ENCODE data around the gene SELENOW. TPM values are rescaled to one million over a fixed set of nuclear protein-coding genes. Genes with fewer than 3 reads are reported as not detected.
"Not testable (repeated sequence)": the region's sequence is repeated elsewhere in the genome, so short reads cannot be mapped to it uniquely, and the experiment has no call there.

The SELENOW gene
- total RNA-seq, 1 donor from 2014 or later, result 232 TPM

- DNase-seq (ENCODE audit: low spot score), result no peak
Observed at GRCh38 chr19:47781590-47782262, 3.2 kb downstream of the SELENOW start.

DNA sequence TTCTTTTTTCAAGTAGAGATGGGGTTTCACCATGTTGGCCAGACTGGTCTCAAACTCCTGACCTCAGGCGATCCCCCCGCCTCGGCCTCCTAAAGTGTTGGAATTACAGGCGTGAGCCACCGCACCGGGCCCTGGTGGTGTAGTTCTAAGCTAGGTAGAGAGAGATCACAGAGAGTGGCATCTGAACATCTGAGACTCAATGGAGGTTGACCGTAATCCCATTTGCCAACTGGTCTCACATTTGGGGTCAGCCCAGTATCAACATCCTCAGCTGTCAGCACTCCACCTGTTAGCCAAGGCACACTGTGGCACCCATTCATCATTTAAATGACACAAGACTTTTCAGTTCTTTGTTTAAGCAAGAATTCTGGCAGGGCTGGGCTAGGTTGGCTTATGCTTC, 8.1 kb downstream of the SELENOW start:
- DNase-seq (ENCODE audit: low spot score), result no peak

DNA sequence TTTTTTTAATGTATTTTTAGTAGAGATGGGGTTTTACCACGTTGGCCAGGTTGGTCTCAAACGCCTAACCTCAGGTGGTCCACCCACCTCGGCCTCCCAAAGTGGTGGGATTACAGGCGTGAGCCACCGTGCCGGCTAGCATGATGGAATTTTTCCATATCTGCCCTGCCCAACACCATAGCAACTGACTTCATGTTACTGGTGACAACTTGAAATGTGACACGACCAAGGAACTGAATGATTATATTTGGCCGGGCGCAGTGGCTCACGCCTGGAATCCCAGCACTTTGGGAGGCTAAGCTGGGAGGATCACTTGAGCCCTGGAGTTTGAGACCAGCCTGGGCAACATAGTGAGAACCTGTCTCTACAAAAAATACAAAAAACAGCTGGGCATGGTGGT, 8.8 kb downstream of the SELENOW start:
- DNase-seq (ENCODE audit: low spot score), result not testable (repeated sequence)

DNA sequence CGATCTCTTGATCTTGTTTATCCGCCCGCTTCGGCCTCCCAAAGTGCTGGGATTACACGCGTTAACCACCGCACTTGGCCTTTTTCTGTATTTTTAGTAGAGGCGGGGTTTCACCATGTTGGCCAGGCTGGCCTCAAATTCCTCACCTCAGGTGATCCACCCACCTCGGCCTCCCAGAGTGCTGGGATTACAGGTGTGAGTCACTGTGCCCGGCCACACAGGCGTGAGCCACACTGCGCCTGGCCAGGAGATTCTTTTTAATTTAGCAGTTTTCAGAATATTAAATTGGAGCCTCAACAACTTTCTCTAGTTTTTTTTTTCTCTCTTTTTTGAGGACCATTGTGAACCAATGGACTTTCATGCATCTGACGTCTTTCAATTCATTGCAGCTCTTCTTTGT, 11.3 kb downstream of the SELENOW start:
- not testable (repeated sequence) for DNase-seq (ENCODE audit: low spot score)

DNA sequence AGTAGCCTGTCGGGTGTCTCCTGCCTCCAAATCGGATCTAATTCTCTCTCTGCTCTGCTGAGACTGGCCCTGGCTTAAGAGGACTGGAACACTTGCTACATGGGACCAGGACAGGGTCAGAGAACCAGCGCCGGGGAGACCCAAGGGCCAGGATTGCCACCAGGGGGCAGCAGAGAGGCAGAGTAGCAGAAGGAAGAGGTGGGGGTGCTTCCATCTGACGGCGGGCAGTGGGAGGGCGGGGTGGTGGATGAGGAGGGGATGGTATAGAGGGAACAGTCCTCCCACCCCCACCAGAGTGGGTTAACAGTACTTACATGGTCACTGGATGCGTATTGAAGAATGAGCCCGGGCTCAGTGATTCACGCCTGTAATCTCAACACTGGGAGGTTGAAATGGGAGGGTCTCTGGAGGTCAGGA, 11.9 kb downstream of the SELENOW start:
- DNase-seq (ENCODE audit: low spot score), result peak; percentile 93

- DNase-seq (ENCODE audit: low spot score), result no peak
Observed at GRCh38 chr19:47792616-47793015, 14.1 kb downstream of the SELENOW start.

DNA sequence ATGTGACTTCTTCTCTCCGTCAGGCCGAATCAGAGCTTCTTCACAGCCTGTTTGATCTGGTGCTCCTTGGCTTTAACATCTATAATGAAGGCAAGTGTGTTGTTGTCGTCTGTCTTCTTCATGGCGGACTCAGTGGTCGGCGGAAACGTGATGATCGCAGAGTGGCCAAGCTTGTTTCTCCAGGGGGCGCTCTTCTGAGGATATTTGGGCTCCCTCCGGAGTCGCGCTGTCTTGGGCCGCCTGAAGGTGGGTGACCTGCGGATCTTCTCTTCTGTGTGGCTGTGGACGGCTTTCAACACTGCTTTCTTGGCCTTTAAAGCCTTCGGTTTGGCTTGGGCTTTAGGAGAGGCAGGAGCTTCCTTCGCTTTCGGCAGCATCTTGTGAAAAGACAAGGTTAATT, 16.0 kb downstream of the SELENOW start:
- no peak for DNase-seq (ENCODE audit: low spot score)

DNA sequence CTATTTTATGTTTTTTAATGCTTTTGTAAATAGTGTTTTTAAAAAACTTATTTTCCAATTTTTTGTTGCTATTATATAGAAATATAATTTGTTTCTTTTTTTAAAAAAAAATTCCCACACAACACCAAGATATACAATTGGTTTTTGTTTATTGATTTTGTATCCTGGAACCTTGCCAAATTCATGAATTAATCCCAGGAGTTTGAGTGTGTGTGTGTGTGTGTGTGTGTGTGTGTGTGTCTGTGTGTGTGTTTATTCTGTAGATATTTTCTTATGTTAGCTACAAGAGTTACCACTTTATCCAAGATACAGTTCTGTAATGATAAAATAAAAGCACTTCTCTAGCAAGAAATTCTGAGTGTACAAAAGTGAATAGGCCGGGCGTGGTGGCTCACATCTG, 18.3 kb downstream of the SELENOW start:
- no peak for DNase-seq (ENCODE audit: low spot score)

DNA sequence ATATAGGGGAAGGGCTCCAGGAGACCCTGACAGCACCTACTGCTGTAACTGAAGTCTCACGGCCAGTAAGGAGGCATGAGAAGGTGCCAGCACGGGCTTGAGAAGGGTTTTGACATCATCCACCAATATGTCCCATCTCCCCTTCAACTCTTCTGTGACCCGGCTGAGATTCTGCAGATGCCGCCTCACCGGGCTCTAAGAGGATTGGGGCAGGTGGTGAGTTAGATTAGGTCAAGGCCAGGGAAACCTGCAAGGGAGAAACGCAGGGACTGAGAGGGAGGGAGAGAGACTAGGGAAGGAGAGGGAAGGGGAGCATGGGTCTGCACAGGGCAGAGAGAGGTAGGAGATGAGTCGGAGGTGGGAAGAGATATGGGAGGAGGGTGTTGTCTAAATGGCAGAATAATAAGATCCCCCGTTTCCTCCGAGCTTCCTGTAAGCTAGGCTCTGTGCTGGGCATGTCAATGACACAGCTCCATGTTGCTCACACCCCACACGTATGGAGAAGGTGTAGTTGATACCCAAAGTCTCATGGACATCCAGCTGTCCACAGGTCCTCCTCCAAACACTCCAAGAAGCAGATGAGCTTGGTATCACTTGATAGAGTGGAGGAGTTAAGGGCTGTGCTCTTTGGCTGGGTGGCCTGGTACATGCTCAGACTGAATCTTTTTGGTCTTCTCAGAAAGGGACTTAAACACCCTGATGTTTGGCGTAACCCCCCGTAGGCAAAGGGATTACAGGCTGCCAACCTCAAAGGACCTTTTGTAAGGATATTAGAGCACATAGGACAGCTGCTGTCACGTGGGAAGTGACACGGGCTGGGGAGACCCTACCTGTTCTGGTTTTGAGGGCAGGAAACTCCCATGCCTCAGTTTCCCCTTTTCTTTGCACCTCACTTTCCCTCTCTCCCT, 19.7 kb downstream of the SELENOW start:
- DNase-seq (ENCODE audit: low spot score), result no peak

DNA sequence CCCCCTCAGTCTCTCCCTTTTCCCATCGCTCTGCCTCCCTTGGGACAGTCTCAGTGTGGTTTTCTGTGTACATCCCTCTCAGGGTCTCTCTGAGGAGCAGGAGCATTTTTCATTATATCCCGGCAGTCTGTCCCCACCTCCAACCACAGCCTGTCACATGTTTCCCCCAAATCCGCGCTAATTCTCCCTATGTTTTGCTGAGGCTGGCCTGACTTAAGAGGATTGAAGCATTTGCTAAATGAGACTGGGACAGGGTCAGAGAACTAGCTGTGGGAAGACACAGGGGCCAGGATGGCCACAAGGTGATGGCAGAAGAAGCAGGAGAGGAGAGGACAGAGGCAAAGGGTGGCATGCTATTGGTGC, 20.4 kb downstream of the SELENOW start:
- no peak for DNase-seq (ENCODE audit: low spot score)

GRCh38 chr19:47801270-47801669, 22.8 kb downstream of the SELENOW start:
- no peak for DNase-seq (ENCODE audit: low spot score)

- DNase-seq (ENCODE audit: low spot score), result no peak
Observed at GRCh38 chr19:47802521-47803043, 24.1 kb downstream of the SELENOW start.

DNA sequence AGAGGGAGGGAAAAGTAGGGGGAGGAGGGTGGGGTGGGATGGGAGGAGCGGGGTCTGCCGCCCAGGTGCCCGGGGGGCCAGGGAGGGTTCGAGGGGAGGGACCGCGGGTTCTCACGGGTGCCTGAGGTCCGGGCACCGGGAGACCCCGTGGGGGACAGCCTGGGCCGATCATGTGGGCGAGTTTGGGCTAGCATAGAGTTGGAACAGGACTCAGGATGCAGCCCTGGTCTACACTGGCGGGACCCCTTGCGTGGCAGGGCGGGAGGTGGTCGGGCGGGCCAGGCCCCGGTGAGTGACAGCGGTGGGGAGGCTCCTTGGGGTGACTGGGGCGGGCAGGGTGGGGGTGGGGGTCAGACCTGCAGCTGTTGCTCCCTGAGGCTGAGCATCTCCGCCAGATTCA, 24.6 kb downstream of the SELENOW start:
- DNase-seq (ENCODE audit: low spot score), result not testable (repeated sequence)

DNA sequence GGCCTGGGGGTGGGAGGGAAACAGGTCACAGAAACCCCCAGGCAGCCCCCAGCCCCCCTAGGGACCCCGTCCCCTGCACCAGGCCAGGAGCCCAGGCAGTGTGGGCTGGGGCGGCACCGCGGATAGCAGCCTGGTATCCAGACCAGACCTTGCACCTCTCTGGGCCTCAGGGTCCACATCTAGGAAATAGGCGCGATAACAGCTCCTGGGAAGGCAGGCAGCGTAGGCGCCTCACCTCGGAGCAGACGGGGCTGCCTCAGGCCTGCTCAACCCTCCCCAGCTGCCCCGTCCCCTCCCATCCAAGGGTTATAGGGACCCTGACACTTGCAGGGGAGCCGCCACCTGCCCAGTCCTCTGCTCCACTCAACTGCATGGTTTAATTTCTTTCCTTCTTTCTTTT, 25.2 kb downstream of the SELENOW start:
- DNase-seq (ENCODE audit: low spot score), result not testable (repeated sequence)

DNA sequence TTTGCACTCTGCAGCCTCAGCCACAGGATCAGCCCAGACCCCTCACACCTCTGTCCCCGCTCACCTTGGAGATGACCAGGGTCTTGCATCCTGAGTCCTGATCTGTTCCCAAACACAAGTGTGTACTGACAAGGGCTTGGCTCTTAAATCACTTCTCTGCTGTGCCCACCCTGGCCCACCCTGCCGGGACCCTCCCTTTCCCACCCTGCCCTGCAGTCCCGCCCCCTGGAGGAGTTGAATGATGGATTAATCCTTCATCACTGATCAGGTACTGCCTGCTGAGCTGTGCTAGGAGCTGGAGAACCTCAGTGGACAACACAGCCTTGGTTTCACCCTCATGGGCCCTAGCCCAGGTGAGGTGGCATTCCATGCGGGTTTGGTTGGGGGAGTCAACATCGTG, 25.9 kb downstream of the SELENOW start, which contains the start of gene TPRX1:
TSS of gene TPRX1 (minus strand) at position 101 of the 400 bp plus-strand sequence. CDS start at position 89, 12 bp downstream.
- not testable (repeated sequence) for DNase-seq (ENCODE audit: low spot score)

DNA sequence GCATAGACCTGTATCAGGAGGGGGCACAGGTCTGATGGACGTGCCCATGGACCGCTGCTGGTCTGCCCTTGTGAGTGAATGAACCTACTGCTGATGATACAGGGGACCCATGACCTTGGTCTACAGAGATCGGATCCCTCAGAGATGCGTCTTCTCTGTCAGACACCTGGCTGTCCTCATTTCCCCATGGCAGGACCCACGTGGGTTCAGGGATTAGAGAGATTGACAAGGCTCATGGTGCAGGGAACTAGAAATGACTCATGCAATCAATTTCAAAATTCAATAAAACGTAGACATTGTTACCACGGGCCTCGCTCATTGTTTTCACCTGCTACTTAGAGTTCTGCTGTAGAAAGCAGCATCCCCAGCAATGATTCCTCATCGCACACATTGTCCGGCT, 26.8 kb downstream of the SELENOW start:
- no peak for DNase-seq (ENCODE audit: low spot score)

DNA sequence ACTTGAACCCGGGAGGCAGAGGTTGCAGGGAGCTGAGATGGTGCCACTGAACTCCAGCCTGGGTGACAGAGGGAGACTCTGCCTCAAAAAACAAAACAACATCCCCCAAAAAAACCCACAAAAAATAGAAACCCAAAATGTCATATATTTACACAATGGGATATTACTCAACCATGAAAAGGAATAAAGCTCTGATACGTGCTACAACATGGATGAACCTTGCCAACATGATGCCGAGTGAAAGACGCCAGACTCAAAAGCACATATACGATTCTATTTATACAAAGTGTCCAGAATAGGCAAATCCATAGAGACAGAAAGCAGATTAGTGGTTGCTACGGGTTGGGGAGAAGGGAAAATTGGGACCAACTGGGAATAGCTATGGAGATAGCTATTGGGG, 27.9 kb downstream of the SELENOW start:
- DNase-seq (ENCODE audit: low spot score), result no peak

DNA sequence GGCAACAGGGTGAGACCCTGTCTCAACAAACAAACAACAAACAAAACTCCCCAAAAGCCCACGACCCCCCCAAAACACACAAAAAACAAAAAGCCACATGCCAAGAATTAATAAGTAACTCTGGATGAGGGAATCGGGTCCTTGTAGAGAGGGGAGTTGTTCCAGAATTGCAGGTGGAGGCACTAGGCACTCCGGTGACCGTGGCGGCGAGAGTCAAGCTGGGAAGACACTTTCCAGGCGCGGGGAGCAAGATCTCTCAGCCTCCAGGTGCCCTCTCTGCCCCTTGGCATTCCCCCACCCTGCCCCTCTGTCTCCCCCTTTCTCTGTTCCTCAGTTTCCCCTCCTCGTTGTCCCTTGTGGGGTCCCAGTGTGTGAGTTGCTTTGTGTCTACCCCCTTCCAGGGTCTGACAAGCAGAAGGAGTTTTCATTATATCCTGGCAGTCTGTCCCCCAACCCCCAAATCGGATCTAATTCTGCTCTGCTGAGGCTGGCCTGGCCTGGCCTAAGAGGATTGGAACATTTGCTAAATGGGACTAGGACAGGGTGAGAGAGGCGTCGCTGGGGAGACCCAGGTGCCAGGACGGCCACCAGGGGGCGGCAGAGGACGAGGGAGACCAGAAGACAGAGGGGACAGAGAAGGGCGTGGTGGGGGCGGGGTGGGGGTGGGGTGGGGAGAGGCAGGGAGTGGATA, 34.9 kb downstream of the SELENOW start:
- no peak for DNase-seq (ENCODE audit: low spot score)

GRCh38 chr19:47813995-47814328, 35.5 kb downstream of the SELENOW start:
- no peak for DNase-seq (ENCODE audit: low spot score)

GRCh38 chr19:47816270-47816669, 37.8 kb downstream of the SELENOW start:
- DNase-seq (ENCODE audit: low spot score), result not testable (repeated sequence)

- not testable (repeated sequence) for DNase-seq (ENCODE audit: low spot score)
Observed at GRCh38 chr19:47818221-47818620, 39.7 kb downstream of the SELENOW start.

DNA sequence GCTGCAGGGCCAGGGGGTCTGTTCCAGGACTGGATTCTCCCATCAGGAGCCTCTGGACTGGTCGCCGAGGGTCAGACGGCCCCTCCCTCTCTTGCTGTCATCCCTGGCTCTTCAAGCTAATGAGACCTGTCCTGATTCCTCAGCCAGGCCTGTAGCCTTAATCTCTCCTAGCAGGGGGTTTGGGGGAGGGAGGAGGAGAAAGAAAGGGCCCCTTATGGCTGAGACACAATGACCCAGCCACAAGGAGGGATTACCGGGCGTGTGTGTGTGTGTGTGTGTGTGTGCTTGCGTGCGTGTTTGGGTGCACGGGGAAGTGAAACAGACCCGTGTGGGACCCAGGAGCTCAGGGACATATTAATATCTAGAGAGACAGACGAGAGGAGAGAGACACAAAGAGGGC, 41.4 kb downstream of the SELENOW start:
- no peak for DNase-seq (ENCODE audit: low spot score)
